NCI-H2081 (cell line): Measurements from ENCODE around the gene LILRB5.
"Not testable (repeated sequence)": the region's sequence is repeated elsewhere in the genome, so short reads cannot be mapped to it uniquely, and the experiment has no call there.

ENCODE experiments used
- DNase-seq, 2 experiments: peaks; one replicate each; lab custom pipeline; 2025; lab: John Stamatoyannopoulos, UW

Gene LILRB5

GRCh38 chr19:54275951-54276350 is 18.9 kb upstream of the LILRB5 start:
- no peak for DNase-seq

GRCh38 chr19:54274516-54274915 is 17.4 kb upstream of the LILRB5 start:
- not testable (repeated sequence) for DNase-seq

GRCh38 chr19:54273821-54274220 is 16.7 kb upstream of the LILRB5 start:
- no peak for DNase-seq

GRCh38 chr19:54272181-54272580 is 15.1 kb upstream of the LILRB5 start:
- DNase-seq: not testable (repeated sequence)

GRCh38 chr19:54271587-54271986 is 14.5 kb upstream of the LILRB5 start:
- not testable (repeated sequence) for DNase-seq

DNA sequence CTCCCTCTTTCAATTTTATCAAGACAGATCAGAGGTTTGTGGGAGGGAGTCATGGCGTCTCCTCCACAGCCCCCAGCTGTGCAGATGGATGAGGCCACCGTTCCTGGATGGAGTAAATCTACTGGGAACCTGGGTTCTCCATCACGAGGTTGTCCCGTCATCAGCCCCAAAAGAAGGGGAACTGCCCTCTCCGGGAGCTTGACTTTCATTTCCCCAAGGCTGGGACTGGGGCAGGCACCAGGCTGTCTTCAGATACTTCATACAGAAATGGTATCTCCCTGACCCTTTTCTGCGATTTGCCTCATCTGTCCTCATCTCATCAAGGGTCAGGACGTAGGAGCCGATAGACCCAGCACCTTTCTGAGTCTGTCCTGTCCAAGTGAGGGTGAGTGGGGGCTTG is 14.0 kb upstream of the LILRB5 start:
- DNase-seq: no peak

GRCh38 chr19:54268936-54269335 is 11.9 kb upstream of the LILRB5 start:
- no peak for DNase-seq

DNA sequence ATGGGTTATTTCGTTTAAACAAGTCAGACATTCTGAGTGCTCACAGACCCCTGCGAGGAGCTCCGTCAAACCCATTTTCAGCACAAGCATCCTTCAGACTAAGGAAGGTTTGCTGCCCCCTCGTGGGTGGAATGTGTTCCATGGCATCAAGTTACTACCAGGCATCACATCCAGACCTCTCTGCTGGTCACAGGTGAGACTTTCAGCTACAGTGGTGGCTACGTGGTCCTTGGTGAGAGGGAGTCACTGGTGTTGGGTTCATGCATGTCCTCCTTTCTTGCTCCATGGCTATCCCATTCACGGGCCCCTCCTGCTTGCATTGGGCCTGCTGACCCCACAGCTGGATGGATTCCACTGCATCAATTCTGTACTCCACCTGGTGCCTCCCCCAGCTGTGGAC is 9.1 kb upstream of the LILRB5 start:
- DNase-seq: peak; percentile 31 to 44

DNA sequence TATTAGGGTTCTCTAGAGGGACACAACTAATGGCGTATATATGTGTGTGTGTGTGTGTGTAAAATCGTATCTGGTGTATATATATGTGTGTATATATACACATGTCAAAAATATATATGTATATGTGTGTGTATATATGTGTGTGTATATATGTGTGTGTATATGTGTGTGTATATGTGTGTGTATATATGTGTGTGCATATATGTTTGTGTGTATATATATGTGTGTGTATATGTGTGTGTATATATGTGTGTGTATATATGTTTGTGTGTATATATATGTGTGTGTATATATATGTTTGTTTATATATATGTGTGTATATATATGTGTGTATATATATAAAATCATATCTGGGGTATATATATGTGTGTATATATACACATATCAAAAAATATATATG is 5.4 kb upstream of the LILRB5 start:
- DNase-seq: no peak

DNA sequence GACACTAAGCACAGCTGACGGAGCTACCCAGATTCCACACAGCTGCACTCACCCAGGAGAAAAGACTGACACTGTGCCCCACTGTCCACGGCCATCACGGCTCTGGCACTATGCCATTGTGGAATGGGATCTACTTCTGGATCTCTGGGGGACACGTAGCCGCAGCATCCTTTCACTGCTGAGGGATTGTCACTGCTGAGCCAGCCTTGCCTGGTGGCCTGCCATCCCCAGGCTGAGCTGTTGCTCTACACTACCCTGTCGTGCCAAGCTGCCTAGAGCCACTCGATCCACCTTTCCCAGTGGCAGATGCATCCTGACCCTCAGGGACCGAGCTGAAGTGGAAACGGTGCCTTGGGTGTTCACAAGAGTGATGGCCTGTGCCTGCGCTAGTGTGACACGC is 5.0 kb upstream of the LILRB5 start:
- no peak for DNase-seq

GRCh38 chr19:54256250-54257115 is 590 bp downstream of the LILRB5 start:
- no peak for DNase-seq

DNA sequence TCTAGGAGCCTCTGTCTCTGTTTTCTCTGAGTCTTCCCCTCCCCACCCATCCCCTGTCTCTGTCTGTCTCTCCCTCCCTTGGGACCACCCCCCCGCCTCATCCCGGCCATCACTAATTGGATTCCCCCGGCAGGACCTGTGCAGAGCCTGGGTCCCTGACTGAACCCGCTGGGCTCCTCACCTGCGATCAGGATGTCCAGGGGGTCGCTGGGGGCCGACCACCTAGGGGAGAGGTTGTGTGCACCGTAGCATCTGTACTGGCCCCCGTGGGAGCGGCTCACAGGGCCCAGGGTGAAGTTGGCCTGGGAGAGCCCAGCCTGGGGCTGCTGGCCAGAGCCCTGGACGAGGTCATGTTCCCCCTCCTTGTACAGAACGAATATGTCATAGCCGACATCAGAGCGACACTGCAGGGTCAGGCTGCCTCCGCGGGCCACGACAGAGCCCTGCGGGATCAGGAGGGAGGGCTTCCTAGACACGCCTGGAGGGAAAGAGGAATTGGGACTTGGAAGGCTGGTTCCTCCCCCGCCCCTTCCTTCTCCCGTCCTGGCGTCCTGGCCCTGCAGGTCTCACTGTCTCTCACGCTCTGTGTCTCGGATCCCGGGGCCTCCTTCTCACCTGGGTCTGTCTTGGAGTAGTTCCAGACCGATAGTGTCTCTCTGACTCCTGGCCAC is 1.8 kb downstream of the LILRB5 start:
- no peak for DNase-seq

DNA sequence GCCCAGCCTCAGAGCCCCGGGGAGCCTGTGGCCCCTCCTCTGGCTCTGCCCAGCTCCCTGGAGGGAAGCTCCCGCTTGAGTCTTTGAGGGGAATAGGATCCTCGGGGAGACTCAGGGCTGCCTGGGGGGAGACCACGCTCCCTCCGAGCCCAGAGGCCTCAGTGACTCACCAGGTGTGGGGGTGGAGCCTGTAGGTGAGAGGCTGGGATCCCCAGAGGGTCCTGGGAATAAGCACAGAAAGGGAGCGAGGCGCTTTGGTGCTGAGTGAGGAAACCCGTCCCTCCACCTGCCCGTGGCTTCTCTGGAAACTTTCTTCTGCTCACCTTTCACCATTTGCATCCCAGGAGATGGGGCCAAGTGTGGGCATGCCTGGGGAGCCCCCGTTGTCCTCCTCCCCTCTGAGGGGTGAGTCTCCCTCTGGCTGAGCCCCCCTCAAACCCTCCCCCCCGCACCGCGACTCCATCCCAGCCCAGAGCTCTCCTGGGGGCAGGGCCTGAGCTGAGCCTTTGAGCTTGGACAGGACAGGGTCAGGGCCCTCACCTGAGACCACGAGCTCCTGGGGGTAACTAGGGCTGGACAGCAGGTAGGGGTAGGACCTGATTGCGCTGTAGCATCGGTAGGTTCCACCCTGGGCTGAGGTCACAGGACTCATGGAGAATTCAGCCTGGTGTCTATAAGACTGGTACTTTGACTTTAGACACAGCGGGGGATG is 2.7 kb downstream of the LILRB5 start:
- no peak for DNase-seq

DNA sequence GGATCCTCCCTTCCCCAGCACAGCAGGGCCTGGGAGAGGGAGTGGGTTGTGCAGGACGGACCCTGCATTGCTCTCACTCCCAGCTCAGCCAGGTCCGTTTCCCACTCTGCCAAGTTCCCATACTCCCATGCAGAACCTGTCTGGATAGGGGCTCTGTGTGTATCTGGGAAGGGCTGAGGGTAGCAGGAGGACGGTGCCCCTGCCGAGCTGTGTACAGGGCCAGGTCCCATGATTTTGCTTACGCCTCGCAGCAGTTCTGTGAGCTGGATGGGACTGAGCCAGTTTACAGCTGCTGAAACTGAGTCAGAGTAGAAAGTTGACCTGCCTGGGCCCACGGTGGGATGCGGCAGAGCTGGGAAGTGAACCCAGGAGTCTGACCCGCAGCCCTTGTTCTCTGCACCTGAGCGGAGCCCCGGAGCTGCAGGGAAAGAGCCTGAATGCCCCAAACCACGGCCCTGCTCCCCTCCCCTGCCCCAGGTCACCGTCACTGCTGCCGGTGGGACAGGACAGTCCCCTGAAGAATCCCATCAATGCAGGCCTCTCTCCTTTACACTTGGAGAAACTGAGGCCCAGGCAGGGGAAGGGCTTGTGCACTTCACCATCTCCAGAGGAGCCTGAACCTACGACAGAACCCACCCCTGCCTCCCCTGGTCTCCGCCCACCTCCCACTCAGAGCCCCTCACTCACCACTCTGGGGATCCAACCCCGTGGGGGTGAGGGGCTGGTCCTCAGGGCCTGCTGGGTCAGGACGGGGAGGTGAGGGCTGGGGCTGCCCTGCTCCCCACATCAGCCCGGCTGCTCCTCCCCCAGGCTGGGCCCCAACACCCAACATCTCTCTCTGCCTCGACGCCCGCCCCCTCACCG is 3.5 kb downstream of the LILRB5 start:
- DNase-seq: no peak

DNA sequence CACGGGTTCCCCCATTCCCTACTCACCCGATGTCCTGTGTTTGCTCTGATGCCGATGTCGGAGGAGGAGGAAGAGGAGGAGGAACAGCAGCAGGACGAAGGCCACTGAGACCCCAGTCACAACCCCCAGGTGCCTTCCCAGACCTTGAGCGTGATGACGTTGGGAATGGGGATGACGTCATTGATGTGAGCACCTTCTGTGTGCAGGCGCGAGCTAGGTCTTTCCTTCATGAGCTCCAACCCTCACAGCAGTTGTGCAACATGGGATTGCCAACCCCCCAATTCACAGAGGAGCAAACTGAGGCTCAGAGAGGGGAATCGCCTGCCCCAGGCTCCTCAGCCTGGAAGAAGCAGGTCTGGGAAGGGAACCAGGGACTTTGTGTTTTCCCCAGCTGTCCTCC is 4.2 kb downstream of the LILRB5 start:
- DNase-seq: no peak

DNA sequence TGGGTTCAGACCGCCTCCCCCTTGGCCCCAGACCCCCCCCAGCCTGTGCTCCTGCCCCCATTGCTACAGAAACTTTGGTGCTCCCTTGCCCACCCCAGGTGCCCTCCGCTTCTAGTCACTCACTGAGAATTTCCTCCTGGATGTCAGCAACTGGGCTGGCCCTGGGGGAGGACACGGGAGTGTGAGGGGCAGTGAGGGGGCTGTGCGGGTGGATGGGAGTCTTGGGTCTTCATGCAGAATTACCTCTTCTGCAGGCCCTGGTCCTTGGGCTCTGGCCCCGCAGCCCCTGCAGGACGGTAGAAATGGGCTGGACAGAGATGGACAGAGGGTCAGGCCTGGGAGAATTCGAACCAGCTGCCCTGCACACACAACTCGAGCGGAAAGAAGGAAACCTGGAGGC is 4.8 kb downstream of the LILRB5 start:
- no peak for DNase-seq

- no peak for DNase-seq
Observed at GRCh38 chr19:54248016-54248601, 9.0 kb downstream of the LILRB5 start.

DNA sequence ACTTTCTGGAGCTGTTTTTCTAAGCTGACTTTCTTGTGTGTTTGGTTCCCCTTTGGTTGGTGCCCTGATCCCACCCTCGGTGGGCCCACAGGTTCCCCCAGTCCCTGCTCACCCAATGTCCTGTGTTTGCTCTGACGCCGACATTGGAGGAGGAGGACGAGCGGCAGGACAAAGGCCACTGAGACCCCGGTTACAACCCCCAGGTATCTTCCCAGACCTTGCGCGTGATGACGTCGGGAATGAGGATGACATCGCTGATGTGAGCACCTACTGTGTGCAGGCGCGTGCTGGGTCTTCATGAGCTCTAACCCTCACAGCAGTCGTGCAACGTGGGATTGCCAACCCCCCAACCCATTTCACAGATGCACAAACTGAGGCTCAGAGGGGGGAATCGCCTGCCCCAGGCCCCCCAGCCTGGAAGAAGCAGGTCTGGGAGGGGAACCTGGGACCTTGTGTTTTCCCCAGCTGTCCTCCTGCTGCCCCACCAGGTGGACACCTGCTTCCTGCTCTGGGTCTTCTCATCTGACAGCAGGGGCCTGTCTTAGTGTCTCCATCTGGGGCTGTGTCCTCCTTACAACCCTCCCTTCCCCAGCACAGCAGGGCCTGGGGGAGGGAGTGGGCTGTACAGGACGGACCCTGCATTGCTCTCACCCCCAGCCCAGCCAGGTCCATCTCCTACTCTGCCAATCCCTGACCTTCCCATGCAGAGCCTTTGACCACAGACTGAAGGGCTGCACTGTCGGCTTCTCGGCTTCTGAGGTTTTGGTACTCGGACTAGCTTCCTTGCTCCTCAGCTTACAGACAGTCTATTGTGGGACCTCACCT is 9.8 kb downstream of the LILRB5 start:
- DNase-seq: no peak

DNA sequence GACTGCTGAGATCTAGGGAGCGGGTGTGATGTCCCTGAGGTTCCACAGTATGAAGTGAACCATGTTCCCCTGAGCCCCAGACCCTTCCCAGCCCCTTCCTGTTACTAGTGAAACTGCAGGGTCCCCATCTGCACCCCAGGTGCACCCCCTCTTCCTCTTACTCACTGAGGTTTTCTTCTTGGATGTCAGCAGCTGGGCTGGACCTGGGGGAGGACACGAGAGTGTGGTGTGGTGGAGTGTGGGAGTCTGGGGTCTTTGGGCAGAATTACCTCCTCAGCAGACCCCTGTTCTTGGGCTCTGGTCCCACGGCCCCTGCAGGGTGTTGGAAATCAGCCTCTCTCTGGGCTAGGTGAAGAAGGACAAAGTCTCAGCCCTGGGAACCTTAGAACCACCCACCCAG is 11.1 kb downstream of the LILRB5 start:
- no peak for DNase-seq

DNA sequence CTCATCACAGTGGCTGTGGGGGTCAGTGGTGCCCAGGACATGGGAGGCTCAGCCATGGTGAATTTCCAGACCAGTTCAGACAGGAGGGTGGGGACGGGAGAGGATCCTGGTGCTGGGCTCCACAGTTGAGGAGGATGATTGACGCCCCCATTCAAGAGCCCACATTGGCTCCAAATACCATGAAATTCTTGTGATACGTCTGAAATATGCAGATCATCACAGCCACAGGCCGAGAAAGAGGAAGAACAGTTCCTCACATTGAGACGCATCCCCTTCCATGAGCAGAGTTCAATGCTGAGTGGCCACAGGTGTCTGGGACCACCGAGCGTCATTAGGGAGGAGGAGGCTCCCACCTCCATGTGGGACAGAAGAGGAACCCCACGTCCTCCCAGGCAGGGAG is 13.3 kb downstream of the LILRB5 start:
- DNase-seq: not testable (repeated sequence)

DNA sequence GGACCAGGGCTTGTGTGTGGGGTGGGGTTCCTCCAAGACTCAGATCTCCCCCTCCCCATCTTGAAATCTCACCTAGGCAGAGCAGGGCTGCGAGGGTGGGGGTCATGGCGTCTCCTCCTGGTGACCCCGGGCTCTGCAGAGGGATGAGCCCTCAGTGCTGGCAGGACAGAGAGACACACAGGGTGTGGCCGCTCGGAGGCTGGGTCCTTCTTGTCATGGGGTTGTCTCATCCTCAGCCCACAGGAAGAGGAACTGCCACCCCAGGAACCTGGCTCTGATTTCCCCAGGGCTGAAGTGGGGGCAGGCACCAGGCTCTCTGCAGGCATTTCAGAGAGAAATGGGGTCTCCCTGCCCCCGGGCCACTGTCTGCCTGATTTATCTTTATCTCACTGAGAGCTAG is 14.4 kb downstream of the LILRB5 start, which contains the start of gene LILRA6:
LILRA6 (minus strand) TSS at position 145 of the 400 bp plus-strand sequence.
- DNase-seq: not testable (repeated sequence)
